CD4-positive, alpha-beta T cell treated with Interferon alpha-2 for 1 hour (primary cell): ENCODE results near the gene CA10.

ENCODE experiments used
- DNase-seq, 2 donors: peaks; one replicate each; pipeline ENCODE4 v3.0.0-alpha.2; 2020 to 2022

Gene CA10

DNA sequence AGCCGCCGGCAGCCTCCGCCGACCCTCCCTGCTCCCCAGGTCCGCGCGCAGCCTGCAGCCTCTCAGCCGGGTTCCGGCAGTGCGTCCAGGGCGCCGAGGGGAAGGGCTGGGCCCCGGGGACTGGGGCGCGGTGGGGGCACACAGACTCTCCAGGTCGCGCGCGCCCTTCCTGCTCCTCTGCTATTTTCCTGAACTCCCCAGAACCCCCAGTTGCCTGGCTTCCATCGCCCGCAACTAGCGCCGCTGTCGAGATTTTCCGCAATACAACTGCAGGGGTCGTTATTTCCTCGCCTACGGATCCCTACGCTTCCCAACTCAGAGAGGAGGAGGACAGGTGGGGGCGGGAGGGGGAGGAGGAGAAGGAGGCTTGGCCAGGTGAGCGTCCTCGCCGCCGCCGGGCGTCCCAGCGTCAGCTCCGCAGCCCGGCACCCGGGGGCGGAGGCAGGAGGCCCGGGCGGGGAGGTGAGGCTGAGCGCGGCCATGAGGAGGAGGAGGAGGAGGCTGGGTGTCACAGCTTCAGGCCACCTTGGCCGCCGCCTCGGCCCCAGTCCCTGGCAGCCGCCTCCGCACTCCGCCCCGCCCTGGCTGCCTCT lies at the start of gene CA10:
Gene CA10, minus strand, starts transcription at position 265 of the 593 bp plus-strand sequence.
- no peak for DNase-seq

DNA sequence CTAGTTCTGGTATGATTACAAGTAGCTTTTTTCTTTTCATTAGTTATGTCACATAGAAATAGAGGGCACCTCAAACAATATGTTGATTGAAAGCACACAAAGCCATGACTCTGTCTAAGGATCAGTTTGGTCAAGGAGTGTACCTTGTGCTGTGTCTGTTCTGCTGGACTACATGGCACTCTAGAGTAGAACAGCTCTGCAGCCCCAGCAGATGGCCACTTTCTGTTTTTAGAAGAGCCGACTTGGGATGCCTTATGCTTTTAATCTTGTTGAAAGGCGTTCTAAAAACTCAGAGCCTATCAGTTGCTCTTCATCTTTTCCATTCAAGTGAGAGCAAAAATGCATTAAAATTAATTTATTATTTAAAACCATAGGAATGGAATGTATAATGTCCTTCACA lies 49.3 kb upstream of the CA10 start:
- no peak for DNase-seq

DNA sequence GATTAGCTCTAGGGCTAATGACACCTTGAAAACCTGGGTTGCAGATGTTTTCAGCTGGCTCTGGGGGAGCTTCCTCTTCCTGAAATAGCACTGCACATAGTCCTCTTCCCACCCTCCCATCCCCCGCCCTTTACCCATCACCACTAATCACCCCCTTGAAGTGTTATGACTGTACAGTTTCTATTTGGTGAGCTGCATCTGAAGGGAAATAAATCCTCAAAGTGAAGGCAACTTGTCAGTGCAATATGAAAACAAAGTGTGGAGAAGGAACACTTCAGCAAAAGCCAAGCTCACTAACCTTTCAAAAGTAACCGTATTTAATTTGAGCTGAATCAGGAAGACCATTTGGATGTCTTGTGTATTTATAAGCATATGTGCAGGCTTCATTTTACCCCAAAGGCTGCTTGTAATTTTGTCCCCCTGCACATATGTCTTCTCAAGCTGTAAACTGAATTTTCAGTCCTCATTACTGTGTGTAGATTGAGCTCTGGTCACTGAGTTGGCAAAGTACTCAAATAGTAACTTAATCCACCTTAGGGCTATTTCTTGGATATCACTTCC lies 44.1 kb upstream of the CA10 start:
- DNase-seq = no peak

DNA sequence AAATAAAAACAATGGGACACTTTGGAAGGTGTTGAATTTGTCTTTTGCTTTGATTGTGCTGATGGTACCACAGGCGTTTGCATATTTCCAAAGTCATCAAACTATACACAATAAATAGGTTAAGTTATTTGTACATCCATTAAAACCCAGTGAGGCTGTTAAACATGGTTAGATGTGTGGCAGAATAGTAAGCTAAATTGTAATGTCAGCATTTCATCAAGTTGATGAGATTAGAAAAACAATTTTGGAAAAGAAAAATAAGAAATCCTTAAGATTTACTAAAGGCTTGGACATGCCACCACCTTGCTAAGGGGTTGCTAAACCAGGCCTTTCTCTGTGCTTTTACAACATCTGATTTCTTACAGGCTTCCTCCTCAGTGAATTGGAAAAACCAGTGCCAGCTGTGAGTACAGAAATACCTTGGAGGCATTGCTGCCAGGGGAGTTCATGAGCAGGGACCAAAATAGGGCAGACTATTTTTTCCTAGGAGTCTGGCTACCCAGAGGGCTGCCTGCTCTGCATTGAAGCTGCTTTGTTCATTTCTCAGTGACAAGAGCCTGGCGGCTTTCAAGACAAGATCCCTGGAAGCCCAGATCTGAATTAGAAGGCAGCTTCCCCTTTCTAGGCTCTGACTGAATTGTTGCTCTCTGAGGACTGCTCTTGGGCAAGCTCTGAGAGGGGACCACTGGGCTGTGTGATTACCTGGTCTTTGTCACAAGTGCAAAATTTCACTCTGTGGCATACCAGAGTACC lies 43.4 kb upstream of the CA10 start:
- DNase-seq = no peak

DNA sequence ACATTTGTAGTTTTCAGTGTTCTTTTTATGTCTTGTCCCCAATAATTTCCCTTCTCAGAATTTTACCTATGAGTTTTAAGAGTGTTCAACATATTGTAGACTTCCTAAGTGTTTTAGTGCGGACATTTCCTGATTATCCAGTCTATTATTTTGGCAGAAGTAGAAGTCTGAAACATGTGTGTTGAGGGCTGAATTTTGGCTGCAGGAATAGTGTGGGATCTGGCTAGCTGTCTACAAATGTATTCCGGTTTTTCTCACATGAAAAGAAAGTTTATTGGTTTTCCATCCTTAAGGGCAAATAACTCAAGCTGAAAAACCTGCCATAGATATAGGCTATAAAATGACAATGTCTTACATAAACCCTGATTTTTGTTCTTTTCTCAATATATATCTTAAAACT lies 33.0 kb upstream of the CA10 start:
- no peak for DNase-seq

DNA sequence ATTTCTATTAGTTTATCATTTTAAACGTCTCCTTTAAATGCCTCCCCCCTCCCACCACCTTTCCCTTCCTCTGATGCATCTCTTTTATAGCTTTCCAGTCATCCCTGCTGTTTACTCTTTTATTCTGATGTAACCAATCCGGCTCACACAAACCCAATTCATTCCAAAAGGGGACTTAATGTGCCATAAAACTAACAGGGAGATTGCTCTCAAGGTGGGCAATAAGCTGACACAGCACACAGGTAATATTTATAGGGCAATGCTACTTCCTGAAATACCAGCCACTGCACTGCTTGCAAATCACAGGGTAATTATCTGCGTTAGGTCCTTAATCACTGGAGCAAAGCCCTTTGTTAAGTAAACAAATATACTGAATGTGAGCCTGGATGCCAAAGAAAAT lies 23.3 kb upstream of the CA10 start:
- DNase-seq = no peak

DNA sequence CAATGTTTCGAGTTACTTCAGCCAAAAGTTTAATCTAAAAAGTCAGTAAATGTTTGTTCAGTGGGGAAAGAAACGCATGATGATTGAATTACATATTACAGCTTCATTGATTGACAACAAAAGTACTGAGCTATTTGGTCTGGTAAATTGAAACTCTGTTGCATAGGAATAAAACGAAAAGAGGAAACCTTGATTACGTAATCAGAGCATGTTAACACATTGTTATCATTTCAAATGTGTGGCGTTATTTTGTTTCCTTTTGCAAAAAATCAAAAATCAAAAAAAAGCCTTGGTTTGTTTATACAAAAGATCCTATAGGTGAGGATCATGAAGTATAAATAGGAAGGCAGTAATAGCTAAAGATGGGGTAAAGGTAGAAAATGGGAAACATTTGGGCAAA lies 19.5 kb upstream of the CA10 start:
- DNase-seq = no peak

DNA sequence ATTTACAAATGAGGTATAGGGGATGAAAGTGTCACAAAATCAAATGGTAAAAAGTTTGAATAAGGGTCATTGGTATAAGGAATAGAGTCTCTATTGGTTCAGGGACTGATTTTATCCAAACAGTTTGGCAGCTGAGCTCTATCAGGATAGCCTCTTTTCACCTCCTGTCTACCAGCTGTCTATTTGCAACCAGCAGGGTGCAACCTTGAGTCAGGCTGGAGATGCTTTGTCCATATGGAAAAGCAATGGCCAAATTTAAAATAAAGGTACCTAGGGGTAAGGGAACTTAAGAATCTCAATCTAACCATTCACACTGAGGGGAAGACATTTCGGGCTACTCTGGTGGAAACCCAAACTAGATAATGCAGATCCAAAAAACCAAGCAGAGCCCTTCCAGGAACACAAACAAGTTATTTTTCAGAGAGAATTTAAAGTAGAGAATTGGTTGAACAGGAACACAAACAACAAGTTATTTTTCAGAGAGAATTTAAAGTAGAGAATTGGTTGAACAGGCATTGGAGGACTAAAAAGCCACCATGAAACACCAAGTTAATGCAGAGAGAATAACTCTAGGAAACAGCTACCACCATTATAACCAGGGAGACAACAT lies 12.6 kb upstream of the CA10 start:
- DNase-seq = no peak

DNA sequence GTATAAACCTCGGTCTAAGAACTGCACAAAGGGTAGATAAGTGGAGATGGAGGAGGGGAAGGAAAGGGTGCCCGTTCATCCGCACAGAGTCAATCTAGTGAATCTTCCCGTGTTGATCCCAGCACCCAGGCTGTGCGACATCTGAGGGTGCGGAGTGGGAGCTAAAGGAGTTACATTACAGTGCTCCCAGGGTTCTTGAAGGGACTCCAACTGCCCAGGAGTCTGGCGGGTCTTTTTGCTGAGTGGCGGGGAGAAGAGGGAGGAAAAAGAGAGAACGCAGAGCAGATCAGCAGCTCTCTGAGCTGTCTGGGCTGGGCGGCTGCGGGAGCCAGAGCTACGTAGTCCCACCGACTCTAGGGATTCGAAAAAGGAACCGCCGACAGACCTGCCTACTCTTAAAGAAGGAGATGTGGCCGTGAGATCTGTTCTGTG lies 1.6 kb upstream of the CA10 start:
- DNase-seq = no peak

DNA sequence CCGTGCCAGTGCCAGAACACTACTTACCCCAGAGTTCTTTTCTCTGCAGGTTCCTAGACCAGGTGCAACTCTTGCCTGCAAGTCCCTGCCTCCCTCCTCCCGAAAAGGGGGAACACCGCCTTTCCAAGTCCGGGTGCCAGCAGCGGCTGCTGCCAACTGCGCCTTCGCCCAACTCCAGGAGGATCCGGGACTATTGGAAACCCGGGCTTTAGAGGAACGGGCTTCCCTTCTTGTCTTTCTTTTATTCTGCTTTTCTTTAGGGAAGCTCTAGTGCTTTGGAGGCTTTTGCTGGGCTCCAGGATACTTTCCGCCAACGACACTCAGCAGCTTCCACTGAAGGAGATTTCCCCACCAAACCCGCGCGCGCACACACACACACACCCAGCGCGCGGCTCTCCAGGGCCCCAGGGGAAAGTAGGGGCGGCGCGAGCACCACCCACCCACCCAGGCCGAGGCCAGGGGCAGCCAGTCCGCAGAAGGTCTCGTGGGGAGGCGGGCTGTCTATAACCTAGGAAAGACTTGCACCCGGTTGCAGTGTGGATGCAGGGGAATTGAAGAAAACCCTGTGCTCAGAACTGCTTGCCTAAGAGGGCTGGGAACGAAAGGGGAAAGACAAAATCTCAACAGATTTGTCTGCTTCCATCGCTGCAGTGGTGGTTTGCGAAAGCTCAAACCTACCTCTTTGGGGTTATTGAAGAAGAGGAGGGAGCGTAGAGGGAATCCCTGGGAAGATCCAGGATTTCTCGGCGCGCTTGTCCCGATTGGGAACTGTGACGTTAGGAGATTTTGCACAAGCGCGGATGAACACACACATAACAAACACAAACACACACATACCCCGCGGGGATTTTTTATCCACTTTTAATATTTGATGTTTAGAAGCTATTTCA lies 977 bp upstream of the CA10 start:
- no peak for DNase-seq

DNA sequence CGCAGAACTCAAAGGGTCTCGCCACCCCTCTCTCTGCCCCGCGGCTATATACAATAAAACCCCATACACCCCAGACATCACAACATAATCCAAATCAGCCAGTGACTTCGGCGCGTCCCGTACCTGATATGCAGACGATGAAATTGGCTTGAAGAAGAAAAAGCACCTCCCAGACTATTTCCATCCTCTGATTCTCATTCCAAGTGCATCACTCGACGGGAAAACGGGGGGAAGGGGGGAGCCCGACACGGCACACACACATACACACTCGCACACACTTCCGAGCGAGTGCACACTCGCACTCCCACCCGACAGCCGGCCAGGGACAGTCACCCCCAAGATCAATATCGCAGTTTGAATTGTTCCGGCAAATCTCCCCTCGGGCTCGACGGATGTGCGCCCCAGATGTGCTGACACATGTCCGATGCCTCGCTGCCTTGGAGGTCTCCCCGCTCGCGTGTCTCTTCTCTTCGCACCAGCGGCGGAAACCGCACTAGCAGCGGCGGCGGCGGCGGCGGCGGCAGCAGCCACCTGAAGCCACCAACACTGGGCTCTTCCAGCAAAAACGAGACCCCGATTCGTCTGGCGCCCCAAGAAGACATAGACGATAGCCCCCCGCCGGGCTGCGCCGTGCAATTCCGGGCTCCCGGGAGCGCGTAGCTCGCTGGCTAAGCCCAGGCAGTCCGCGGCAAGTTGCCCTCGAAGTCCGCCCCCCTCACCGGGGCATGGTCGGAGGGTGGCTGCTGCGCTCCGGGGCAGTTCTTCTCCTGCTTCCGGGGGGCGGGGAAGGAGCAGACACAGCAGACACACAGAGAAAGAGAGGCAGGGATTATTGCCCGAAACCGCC lies 688 bp downstream of the CA10 start:
- DNase-seq = no peak

DNA sequence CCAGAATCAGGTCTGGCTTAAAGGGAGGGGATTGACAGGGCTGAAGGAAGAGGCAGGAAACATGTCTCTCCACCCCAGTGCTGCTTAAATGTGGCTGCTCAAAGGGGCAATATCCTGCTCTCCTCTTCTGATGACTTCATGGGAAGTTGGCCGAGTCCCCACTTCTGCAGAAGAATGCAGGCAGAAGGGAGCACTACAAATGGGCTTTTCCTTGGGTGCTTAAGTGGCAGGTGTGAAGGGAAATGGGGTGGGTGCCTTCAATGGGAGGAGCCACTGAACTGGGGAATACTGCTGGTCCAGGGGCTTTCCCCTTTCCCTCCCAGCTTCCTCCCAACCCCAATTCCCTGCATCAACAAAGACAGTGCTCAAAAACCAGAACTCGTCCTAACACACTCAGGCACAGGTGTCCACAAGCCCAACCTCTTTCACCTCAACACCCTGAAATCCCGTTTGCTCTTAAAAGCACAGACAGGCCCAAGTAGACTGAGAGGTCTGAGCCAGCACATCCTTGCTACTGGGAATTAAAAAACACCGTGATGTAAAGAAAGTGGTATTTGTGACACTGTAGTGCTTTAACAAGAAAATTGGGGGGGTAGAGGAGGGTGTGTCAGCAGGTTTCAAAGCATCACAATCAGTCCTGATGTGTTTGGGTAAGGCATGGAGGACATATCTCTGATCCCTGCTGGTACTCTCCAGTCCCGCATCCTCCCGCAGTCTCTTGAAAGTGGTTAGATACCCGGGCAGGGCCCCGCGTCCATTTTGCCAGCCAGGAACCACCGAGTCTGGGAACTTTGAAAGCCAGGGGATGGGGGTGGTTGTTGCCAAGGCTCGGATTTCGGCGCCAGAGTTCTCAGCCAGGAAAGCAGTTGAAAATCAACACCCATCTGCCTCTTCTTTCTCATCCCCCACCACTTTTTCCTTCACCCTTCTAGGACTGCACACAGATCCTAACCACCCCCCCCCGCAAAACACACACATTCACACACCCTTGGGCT lies 1.6 kb downstream of the CA10 start:
- no peak for DNase-seq

DNA sequence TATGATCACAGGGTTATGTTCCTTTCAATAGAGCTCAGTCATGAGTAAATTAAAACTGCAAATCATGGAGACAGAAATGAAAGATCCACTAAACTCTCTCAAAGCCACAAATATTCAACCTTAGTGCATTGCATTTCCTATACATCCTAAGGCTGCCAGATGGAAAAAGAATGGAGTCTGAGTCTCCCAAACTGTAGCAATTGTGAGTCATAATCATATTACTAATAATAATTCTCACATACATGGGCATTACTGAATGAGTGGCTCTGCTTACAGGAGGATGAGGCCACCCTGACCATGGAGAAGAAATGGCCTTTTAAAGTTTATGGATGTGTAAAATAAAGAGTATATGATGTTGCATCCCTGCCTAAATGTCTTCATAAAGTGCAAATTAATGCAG lies 3.2 kb downstream of the CA10 start:
- no peak for DNase-seq

DNA sequence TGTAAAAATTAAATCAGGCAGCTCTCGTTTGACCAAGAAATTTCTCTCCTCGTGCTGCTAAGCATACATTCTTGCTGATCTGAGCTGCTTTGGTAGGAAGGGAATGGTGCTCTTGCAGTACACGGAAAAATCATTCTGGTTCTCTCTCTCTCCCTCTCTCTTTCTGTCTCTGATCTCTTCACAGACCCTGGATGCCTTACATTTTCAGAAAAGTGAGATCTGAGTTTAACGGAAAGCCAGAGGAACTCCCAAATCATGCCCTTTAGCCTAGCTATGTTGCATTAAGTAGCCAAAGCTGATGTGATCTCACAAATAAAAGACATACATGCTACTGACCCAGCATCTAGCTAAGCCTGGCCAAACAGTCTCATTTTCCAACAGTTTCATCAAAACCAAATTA lies 4.0 kb downstream of the CA10 start:
- no peak for DNase-seq

DNA sequence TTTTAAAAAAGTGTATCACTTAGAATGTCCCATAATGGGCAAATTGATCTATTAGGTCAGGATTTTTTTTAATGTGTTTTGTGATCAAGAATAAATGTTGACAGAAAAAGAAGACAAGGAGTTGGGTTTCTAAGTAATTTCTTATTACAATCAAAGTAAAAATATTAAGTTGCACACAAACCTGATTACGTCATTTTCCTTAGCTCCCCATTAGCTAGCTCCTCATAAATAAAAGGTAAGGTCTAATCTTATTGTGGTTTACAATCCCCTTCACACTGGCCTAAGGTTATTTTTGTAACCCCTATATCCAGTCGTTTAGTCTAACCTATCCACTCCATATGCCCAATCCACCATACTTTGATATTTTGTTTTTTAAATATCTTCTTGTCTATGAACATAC lies 7.6 kb downstream of the CA10 start:
- DNase-seq = no peak

DNA sequence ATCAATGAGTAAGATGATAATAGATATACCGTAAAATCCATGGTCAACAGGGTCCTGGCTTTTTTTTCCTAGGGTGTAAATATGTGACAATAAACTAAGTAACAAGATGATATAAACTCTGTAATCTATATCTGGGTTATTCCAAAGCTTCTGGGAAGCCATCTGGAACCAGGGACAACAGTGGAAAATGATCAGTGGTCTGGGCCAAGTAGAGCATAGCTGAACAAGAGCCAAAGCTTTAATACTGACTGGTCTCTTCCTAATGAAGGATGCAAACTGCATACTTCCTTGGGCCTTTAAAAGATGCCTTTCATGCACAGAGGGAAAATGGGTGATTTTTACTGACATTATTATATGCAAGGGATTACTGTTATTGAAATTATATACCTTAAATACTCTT lies 8.9 kb downstream of the CA10 start:
- no peak for DNase-seq

DNA sequence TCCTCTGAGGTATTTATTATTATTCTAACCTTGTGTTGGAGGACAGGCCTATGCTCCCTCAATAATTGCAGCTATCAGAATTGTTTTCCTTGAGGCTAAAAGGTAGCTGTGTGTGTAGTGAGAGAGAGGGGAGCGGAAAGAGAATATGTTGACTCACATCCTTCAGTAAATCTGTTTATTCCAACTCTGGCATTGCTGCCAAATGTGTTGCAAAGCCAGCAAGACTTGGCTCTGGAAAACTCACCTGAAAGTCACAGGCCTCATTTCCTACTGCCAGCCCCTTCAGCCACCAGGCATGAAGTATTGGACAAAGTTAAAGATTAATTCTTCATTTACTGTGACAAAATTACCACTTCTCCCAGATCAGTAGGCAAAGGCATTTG lies 9.6 kb downstream of the CA10 start:
- DNase-seq = no peak

DNA sequence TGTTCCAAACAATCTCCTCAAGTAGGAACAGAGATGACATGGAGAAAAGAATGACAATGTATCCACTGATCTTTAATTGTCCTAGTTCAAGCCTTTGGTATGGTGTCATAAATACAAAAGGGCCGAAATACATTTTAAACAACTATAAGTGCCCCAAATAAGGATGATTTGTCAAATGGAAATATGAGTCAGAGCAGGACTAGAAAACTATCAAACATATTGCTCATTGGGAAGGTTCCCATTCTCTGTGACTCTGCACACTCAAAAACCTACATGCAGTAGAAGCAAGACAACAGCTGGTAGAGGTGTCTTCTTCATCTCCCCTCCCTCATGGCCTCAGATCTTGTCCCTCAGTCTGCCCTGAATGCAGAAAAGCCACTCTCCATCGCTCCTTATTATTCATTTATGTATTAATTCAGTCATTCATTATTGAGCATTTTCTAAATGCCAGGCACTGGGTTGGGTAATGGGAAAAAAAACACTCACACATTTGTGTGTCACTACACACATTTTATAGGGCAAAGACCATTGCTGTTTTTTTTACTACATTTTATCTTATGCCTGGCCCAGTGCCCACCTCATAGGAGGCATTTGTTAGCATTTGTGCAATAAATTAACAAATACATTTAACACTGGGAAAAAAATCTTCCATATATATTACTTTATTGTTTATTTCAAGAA lies 10.1 kb downstream of the CA10 start:
- DNase-seq = no peak

DNA sequence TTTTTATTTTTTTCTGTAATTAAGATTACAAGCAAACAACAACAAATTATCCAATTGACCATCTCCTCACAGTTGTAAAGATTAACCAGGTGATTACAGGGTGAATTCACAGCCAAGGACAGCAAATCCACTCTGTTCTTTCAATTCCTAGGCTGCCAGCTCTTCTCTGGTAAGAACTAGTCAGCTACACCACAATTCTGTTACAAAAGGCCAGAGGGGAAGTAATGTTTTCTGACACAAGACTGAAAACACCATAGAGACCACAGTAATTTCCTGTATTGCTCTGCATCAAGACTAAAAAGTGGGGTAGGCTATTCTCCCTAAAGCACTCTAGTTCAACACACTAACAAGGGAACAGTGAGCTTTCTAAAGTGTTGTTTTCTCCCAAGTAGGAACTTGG lies 10.6 kb downstream of the CA10 start:
- DNase-seq = no peak

DNA sequence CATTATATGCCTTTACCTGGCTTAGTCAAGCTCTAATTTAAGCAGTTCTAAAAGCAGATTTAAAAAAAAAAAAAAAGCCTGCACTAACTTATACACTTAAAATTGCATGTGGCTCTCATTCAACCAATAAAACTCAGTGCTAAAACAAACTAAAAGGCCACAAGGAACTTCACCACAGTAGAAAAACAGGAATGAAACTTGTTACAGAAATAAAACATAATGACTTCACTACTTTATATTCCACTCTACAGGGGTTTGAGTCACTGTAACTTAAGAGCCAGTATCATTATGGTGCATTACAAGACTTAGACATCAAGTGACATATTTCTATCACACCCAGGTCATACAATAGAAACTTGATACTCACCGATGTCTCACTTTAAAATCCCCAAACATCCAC lies 11.1 kb downstream of the CA10 start:
- no peak for DNase-seq
